HepG2 (cell line): Measurements from ENCODE around the gene MSI2. TPM values are rescaled to one million over a fixed set of nuclear protein-coding genes. Genes with fewer than 3 reads are reported as not detected.

Experiments
- ATAC-seq: fragments of 200-7000 bp; cut with Tn5 transposase; 3 replicates; pipeline ENCODE4 v1.9.1; 2020; ENCODE audit warnings: mild to moderate bottlenecking, moderate library complexity
- BruUV-seq: library from RNA; stranded (reverse); fragments of 400-500 nt; replicated peaks from 2 replicates; lab custom pipeline; 2021; lab: Mats Ljungman, UMichigan
- CTCF ChIA-PET: fragments of 300-600 bp; formaldehyde crosslinking; extraction: SDS; loops from one replicate; lab custom pipeline; 2021; ENCODE audit warnings: low total read pairs, inconsistent platforms, low intra/inter-chr PET ratio; lab: Yijun Ruan, JAX
- POLR2A ChIA-PET: fragments of 350-600 bp; sonication (Branson Sonifier 250); formaldehyde crosslinking; loops from one replicate; lab custom pipeline; 2020; ENCODE audit warnings: antibody characterized with exemption, inconsistent platforms; lab: Yijun Ruan, JAX
- DNase-seq: peaks from one replicate; pipeline ENCODE4 v3.0.0-alpha.2; 2015; ENCODE audit warnings: low spot score
- FAIRE-seq: peaks from 3 replicates; lab custom pipeline; 2011; peaks lifted over from hg19 to GRCh38; lab: Jason Lieb, UNC
- H2AFZ ChIP-seq: one replicate; pipeline ENCODE4 v1.6.1; 2011; ENCODE audit warnings: low read length, inconsistent platforms
- H3K27ac ChIP-seq: fragments of 300-600 bp; 3 replicates; pipeline ENCODE4 v1.8.0; 2011; ENCODE audit warnings: mixed run types, mild to moderate bottlenecking, mixed read lengths, low read length, inconsistent platforms; ENCODE audit not compliant: insufficient read depth; ENCODE audit errors: extremely low read length
- H3K27me3 ChIP-seq, 2 experiments: fragments of 200-600 bp in 1 of 2; 2 replicates in 1 of 2; 3 replicates in 1 of 2; pipeline versions ENCODE4 v1.6.0 to v1.8.0; 2011; ENCODE audit warnings: low read length in 2 of 2, mild to moderate bottlenecking in 2 of 2, moderate library complexity in 2 of 2, inconsistent platforms in 1 of 2; ENCODE audit not compliant: insufficient read depth in 2 of 2, control insufficient read depth in 1 of 2
- H3K36me3 ChIP-seq, 2 experiments: fragments of 200-600 bp in 1 of 2; replicated peaks in 1 of 2; 2 replicates in 1 of 2; 3 replicates in 1 of 2; pipeline versions ENCODE4 v1.5.1 to v1.8.0; 2011; ENCODE audit warnings: low read length in 2 of 2, inconsistent platforms in 1 of 2; ENCODE audit not compliant: insufficient read depth in 2 of 2, control insufficient read depth in 1 of 2
- H3K4me1 ChIP-seq: 2 replicates; pipeline ENCODE4 v1.5.1; 2012; ENCODE audit warnings: low read length, inconsistent platforms; ENCODE audit not compliant: insufficient read depth
- H3K4me2 ChIP-seq: 2 replicates; pipeline ENCODE4 v1.6.0; 2011; ENCODE audit warnings: low read depth, low read length, inconsistent platforms
- H3K4me3 ChIP-seq, 3 experiments: fragments of 200-600 bp in 1 of 3; sonication (generic), shearing (Covaris generic) in 1 of 3; replicated peaks in 1 of 3; 2 replicates each; pipeline ENCODE4 v1.5.1; 2011 to 2016; ENCODE audit warnings: low read length in 3 of 3, inconsistent platforms in 2 of 3, low read depth in 2 of 3, mild to moderate bottlenecking in 2 of 3, control low read depth in 1 of 3, mixed read lengths in 1 of 3; ENCODE audit not compliant: insufficient read depth in 1 of 3
- H3K79me2 ChIP-seq: one replicate; pipeline ENCODE4 v1.6.1; 2011; ENCODE audit warnings: low read length, inconsistent platforms; ENCODE audit not compliant: insufficient read depth
- H3K9ac ChIP-seq: 2 replicates; pipeline ENCODE4 v1.6.0; 2011; ENCODE audit warnings: mild to moderate bottlenecking, low read depth, low read length, inconsistent platforms; ENCODE audit not compliant: insufficient read depth
- H3K9me3 ChIP-seq: 2 replicates; pipeline ENCODE4 v1.5.1; 2012; ENCODE audit warnings: mild to moderate bottlenecking, low read length
- H4K20me1 ChIP-seq: 2 replicates; pipeline ENCODE4 v1.6.0; 2011; ENCODE audit warnings: inconsistent platforms, mild to moderate bottlenecking, low read length, moderate library complexity; ENCODE audit not compliant: insufficient read depth
- FOXK1 ChIP-seq: sonication (generic); formaldehyde crosslinking; IDR thresholded peaks from 2 replicates; pipeline ENCODE4 v1.4.0; 2020; ENCODE audit warnings: low read depth, missing genetic modification reagents, borderline replicate concordance
- HNRNPK ChIP-seq: fragments of 200-400 bp; formaldehyde crosslinking; IDR thresholded peaks from 2 replicates; pipeline ENCODE4 v1.6.1; 2018; ENCODE audit warnings: low read length, low read depth, moderate library complexity, mild to moderate bottlenecking; ENCODE audit not compliant: poor library complexity, severe bottlenecking
- HNRNPLL ChIP-seq: fragments of 200-400 bp; formaldehyde crosslinking; IDR thresholded peaks from 2 replicates; pipeline ENCODE4 v1.6.1; 2017; ENCODE audit warnings: mild to moderate bottlenecking, low read depth, low read length; ENCODE audit not compliant: poor library complexity, severe bottlenecking
- NONO ChIP-seq, 2 experiments: fragments of 450-650 bp in 1 of 2; sonication (generic) in 1 of 2; formaldehyde crosslinking in 1 of 2; IDR thresholded peaks in 1 of 2; conservative IDR thresholded peaks in 1 of 2; 2 replicates each; pipeline versions ENCODE4 v1.6.1 to v1.8.0; 2017 to 2022; ENCODE audit warnings: mild to moderate bottlenecking in 1 of 2, missing genetic modification reagents in 1 of 2, moderate library complexity in 1 of 2
- ONECUT2 ChIP-seq: sonication (generic); formaldehyde crosslinking; IDR thresholded peaks from 2 replicates; pipeline ENCODE4 v1.4.0; 2020; ENCODE audit warnings: missing genetic modification reagents
- PAF1 ChIP-seq: IDR thresholded peaks from 2 replicates; pipeline ENCODE4 v1.6.1; 2016; ENCODE audit warnings: missing genetic modification reagents, missing compliant biosample characterization
- STAG1 ChIP-seq: sonication (generic); formaldehyde crosslinking; IDR thresholded peaks from 2 replicates; pipeline ENCODE4 v1.4.0; 2020; ENCODE audit warnings: missing genetic modification reagents
- TCF7L2 ChIP-seq: IDR thresholded peaks from 2 replicates; pipeline ENCODE4 v1.6.1; 2011; ENCODE audit warnings: mild to moderate bottlenecking, low read depth, low read length, moderate library complexity
- ZNF234 ChIP-seq: sonication (generic); formaldehyde crosslinking; conservative IDR thresholded peaks from 2 replicates; pipeline ENCODE4 v1.5.1; 2020; ENCODE audit warnings: mild to moderate bottlenecking, missing genetic modification reagents
- ZNF3 ChIP-seq: IDR thresholded peaks from 2 replicates; pipeline ENCODE4 v1.7.0; 2017; ENCODE audit warnings: inconsistent platforms
- ZNF572 ChIP-seq: sonication (generic); formaldehyde crosslinking; IDR thresholded peaks from 2 replicates; pipeline ENCODE4 v1.5.1; 2020; ENCODE audit warnings: mild to moderate bottlenecking, missing genetic modification reagents
- WGBS: methylation state at CpG from one replicate; pipeline ENCODE4 v1.1.6; 2017; ENCODE audit warnings: low lambda C conversion rate; 5-methylcytosine and 5-hydroxymethylcytosine counted together
- in situ Hi-C: cut with HindIII; loops from 2 replicates; pipeline ENCODE4 v1.10.0; 2017; ENCODE audit warnings: low pct_unique_long_range_greater_than_20kb; ENCODE audit not compliant: extremely low pct_ligation_motif_present
- intact Hi-C: fragments of 100-400 bp; cut with micrococcal nuclease; formaldehyde crosslinking; loops from one replicate; pipeline ENCODE4 v1.10.0; 2022; ENCODE audit not compliant: unreplicated experiment
- polyA plus RNA-seq, 8 experiments: library from polyadenylated mRNA; depleted of rRNA in 3 of 8; stranded (reverse) in 7 of 8; unstranded in 1 of 8; fragments of >200 nt; fragmentation: Illumina TruSeq in 4 of 8; extraction: Trizol in 4 of 8; gene quantifications; 2 replicates each; pipeline versions ENCODE4 v1.2.1 to v1.2.3, GENCODE V29; 2011 to 2016; ENCODE audit warnings: low read depth in 4 of 8, missing spikeins in 1 of 8, mixed read lengths in 1 of 8; ENCODE audit not compliant: insufficient read depth in 1 of 8
- total RNA-seq, 5 experiments: library from RNA; depleted of rRNA; stranded (reverse); fragments of >200 nt; fragmentation: Illumina TruSeq; extraction: Trizol; gene quantifications; 2 replicates each; pipeline ENCODE4 v1.2.3, GENCODE V29; 2016; ENCODE audit warnings: low read depth in 1 of 5
- TF ChIP-seq, protein P1 (sequence below): IDR thresholded peaks from 2 replicates; pipeline ENCODE4 v1.6.1; 2012; ENCODE audit warnings: low read length, improper control_type of control experiment

MSI2 gene
- total and polyA plus RNA-seq, 2 of the 13 experiments (the other 11 are each of a cell fraction or from before 2014, with no cell fraction given), result 77.5 to 78.4 TPM

DNA sequence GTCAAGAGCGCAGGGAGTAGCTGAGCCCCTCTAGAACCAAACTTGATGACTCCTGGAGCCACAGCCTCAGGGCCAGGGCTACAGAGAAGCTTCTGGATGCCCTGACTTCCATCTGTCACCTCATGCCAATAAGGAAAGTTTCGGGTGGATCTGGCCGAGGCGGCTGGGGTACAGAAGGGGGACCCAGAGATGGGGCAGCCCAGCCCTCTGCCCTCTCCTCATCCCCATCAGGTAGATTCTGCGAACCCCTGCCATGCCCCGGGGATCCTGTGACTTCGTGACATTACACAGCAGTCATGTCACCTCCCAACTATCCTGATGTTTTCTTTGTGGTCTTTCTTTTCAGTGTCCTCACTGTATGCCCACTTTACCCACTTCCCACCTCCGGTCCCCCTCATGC, 374.4 kb downstream of the MSI2 start:
- H3K9ac ChIP-seq, result no peak overlapping the region
- TF ChIP-seq ZNF3 (CRISPR knock-in tag) (no peak), ZNF234 (CRISPR knock-in tag) (no peak), FOXK1 (no peak), TCF7L2 (no peak), NONO (IDR thresholded peaks at IDR 0.05) (no peak), NONO (CRISPR knock-in tag; conservative IDR thresholded peaks at IDR 0.05) (no peak), PAF1 (CRISPR knock-in tag) (no peak), ONECUT2 (no peak), STAG1 (CRISPR knock-in tag) (no peak), HNRNPK (no peak), ZNF572 (CRISPR knock-in tag) (no peak), HNRNPLL (no peak)
- TF ChIP-seq, protein P1, sequence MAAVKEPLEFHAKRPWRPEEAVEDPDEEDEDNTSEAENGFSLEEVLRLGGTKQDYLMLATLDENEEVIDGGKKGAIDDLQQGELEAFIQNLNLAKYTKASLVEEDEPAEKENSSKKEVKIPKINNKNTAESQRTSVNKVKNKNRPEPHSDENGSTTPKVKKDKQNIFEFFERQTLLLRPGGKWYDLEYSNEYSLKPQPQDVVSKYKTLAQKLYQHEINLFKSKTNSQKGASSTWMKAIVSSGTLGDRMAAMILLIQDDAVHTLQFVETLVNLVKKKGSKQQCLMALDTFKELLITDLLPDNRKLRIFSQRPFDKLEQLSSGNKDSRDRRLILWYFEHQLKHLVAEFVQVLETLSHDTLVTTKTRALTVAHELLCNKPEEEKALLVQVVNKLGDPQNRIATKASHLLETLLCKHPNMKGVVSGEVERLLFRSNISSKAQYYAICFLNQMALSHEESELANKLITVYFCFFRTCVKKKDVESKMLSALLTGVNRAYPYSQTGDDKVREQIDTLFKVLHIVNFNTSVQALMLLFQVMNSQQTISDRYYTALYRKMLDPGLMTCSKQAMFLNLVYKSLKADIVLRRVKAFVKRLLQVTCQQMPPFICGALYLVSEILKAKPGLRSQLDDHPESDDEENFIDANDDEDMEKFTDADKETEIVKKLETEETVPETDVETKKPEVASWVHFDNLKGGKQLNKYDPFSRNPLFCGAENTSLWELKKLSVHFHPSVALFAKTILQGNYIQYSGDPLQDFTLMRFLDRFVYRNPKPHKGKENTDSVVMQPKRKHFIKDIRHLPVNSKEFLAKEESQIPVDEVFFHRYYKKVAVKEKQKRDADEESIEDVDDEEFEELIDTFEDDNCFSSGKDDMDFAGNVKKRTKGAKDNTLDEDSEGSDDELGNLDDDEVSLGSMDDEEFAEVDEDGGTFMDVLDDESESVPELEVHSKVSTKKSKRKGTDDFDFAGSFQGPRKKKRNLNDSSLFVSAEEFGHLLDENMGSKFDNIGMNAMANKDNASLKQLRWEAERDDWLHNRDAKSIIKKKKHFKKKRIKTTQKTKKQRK, result no peak
- H3K36me3 ChIP-seq, result peaks cover 52 to 82% of the 10 kb centered on the region in 2 experiments
- FAIRE-seq (no peak), ATAC-seq (no peak), DNase-seq (no peak)
- no peaks in the 10 kb centered on the region for H3K79me2 ChIP-seq
- H3K4me3 ChIP-seq, result no peak overlapping the region
- intact Hi-C loops (no loop called here), in situ Hi-C loops (no loop called here)
- 97% methylated on average over 5 of the region's 8 CpGs for WGBS
- H3K9me3 ChIP-seq, result no peaks in the 10 kb centered on the region
- no peaks in the 10 kb centered on the region; the same call in 1 of the 2 replicates for H4K20me1 ChIP-seq
- ChIA-PET CTCF (no interaction called here), POLR2A (no interaction called here)
- H3K4me2 ChIP-seq, result no peak overlapping the region
- BruUV-seq, result no TSS peak
- no peak overlapping the region for H3K27ac ChIP-seq
- H2AFZ ChIP-seq, result no peak overlapping the region
- peaks cover 17% of the 10 kb centered on the region for H3K4me1 ChIP-seq
- H3K27me3 ChIP-seq, result no peaks in the 10 kb centered on the region
